ENCODE data around the gene ST6GALNAC1. TPM values are rescaled to one million over a fixed set of nuclear protein-coding genes. Genes with fewer than 3 reads are reported as not detected.

ST6GALNAC1 gene
- total RNA-seq, 1 donor from 2014 or later = 3.1 TPM

GRCh38 chr17:76659928-76660655 lies 16.5 kb upstream of the ST6GALNAC1 start:
- H3K27me3 ChIP-seq (ENCODE audit: low read depth) = no peaks in the 10 kb centered on the region
- TF ChIP-seq CTCF (IDR thresholded peaks at IDR 0.05; ENCODE audit: borderline replicate concordance) = no peak
- no peaks in the 10 kb centered on the region for H3K9me3 ChIP-seq (replicated peaks)
- H3K27ac ChIP-seq (replicated peaks) = peak overlapping the region; percentile 13
- intact Hi-C loops (cut with micrococcal nuclease) = no loop called here
- H3K36me3 ChIP-seq = no peaks in the 10 kb centered on the region
- no peak overlapping the region for H3K4me3 ChIP-seq
- peaks cover 25% of the 10 kb centered on the region for H3K4me1 ChIP-seq
- DNase-seq = no peak

- intact Hi-C loops (cut with micrococcal nuclease) = no loop called here
- H3K27ac ChIP-seq (replicated peaks) = peak overlapping the region; percentile 38
- H3K36me3 ChIP-seq = no peaks in the 10 kb centered on the region
- H3K9me3 ChIP-seq (replicated peaks) = no peaks in the 10 kb centered on the region
- TF ChIP-seq CTCF (IDR thresholded peaks at IDR 0.05; ENCODE audit: borderline replicate concordance) = no peak
- no peak for DNase-seq
- H3K27me3 ChIP-seq (ENCODE audit: low read depth) = no peaks in the 10 kb centered on the region
- no peak overlapping the region for H3K4me3 ChIP-seq
- H3K4me1 ChIP-seq = peaks cover 25% of the 10 kb centered on the region
These were observed 14.7 kb upstream of the ST6GALNAC1 start for GRCh38 chr17:76658242-76658662.

GRCh38 chr17:76657505-76658241 lies 14.1 kb upstream of the ST6GALNAC1 start:
- Histone ChIP-seq H3K9me3 (replicated peaks) (peaks cover under 1% of the 10 kb centered on the region), H3K4me3 (no peak overlapping the region), H3K36me3 (no peaks in the 10 kb centered on the region), H3K4me1 (peaks cover 25% of the 10 kb centered on the region), H3K27ac (replicated peaks) (peak overlapping the region; percentile 38), H3K27me3 (ENCODE audit: low read depth) (no peaks in the 10 kb centered on the region)
- intact Hi-C loops (cut with micrococcal nuclease) = no loop called here
- TF ChIP-seq CTCF (IDR thresholded peaks at IDR 0.05; ENCODE audit: borderline replicate concordance) = no peak
- DNase-seq = no peak

- Histone ChIP-seq H3K27ac (replicated peaks) (no peak overlapping the region), H3K4me1 (peaks cover 1% of the 10 kb centered on the region), H3K27me3 (ENCODE audit: low read depth) (no peaks in the 10 kb centered on the region), H3K9me3 (replicated peaks) (peaks cover 4% of the 10 kb centered on the region), H3K36me3 (no peaks in the 10 kb centered on the region), H3K4me3 (no peak overlapping the region)
- intact Hi-C loops (cut with micrococcal nuclease) = no loop called here
- no peak for TF ChIP-seq CTCF (IDR thresholded peaks at IDR 0.05; ENCODE audit: borderline replicate concordance)
- no peak for DNase-seq
These were observed 10.9 kb upstream of the ST6GALNAC1 start for GRCh38 chr17:76654408-76654807.

- Histone ChIP-seq H3K36me3 (no peaks in the 10 kb centered on the region), H3K9me3 (replicated peaks) (peaks cover 21% of the 10 kb centered on the region), H3K27ac (replicated peaks) (no peak overlapping the region), H3K27me3 (ENCODE audit: low read depth) (no peaks in the 10 kb centered on the region), H3K4me3 (no peak overlapping the region), H3K4me1 (no peaks in the 10 kb centered on the region)
- TF ChIP-seq CTCF (IDR thresholded peaks at IDR 0.05; ENCODE audit: borderline replicate concordance) = no peak
- intact Hi-C loops (cut with micrococcal nuclease) = no loop called here
- no peak for DNase-seq
These were observed 6.9 kb upstream of the ST6GALNAC1 start for GRCh38 chr17:76650504-76650903.
